Epithelial cell of esophagus (primary cell): ENCODE data around the gene CELF4.
A peak's percentile ranks its signal among the peaks of the same experiment; 100 is the strongest.

Experiments
- DNase-seq: peaks from one replicate; pipeline ENCODE4 v3.0.0; 2010; ENCODE audit warnings: low read depth
- H3K4me3 ChIP-seq: 2 replicates; pipeline ENCODE4 v1.5.1; 2011; ENCODE audit warnings: mild to moderate bottlenecking, low read length, control low read depth
- TF ChIP-seq, protein P1 (sequence below): IDR thresholded peaks from 2 replicates; pipeline ENCODE4 v1.5.1; 2011; ENCODE audit warnings: low read depth, mild to moderate bottlenecking, low read length, control low read depth, inconsistent platforms; ENCODE audit not compliant: insufficient read depth; ENCODE audit errors: missing control alignments

Gene CELF4

DNA sequence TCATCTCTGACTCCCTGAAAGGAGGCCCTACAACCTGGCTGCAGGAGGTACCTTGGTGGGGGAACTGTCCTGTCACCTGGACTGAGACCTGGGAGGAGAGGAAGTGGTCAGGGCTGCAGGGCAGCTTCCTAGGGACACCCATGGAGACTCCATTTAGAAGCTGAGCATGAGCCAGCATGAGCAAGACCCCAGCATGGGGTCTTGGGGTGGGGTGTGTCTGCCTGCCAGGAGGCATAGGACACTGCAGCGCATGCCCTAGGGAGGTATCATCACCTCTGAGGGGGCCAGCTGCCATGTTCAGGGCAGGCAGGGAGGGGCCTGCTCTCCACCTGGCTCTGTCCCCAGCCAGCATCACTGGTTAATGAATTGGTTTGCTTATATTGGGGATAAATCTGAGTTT, 249.7 kb downstream of the CELF4 start:
- H3K4me3 ChIP-seq = no peak overlapping the region
- no peak for DNase-seq
- TF ChIP-seq, protein P1, sequence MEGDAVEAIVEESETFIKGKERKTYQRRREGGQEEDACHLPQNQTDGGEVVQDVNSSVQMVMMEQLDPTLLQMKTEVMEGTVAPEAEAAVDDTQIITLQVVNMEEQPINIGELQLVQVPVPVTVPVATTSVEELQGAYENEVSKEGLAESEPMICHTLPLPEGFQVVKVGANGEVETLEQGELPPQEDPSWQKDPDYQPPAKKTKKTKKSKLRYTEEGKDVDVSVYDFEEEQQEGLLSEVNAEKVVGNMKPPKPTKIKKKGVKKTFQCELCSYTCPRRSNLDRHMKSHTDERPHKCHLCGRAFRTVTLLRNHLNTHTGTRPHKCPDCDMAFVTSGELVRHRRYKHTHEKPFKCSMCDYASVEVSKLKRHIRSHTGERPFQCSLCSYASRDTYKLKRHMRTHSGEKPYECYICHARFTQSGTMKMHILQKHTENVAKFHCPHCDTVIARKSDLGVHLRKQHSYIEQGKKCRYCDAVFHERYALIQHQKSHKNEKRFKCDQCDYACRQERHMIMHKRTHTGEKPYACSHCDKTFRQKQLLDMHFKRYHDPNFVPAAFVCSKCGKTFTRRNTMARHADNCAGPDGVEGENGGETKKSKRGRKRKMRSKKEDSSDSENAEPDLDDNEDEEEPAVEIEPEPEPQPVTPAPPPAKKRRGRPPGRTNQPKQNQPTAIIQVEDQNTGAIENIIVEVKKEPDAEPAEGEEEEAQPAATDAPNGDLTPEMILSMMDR = no peak

DNA sequence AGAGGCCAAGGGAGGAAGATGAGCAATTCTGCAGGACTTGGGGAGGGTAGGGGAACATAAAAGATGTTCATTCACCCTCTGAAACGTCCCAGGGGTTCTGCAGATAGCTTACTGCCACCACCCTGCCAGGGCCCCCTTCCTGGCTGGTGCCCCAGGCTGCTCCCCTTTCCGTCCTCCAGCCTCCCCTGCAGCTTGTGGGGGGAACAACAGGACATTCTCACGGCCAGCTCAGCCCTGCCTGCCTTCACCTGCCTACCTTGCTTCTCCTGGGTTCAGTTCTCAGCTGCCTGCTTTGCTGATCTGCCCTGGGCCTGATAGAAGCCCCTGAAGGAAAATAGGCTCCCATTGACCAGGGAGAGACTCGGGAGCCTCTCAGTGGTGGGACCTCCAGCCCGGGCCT, 251.1 kb downstream of the CELF4 start:
- TF ChIP-seq, protein P1 = no peak
- DNase-seq = no peak
- H3K4me3 ChIP-seq = no peak overlapping the region

DNA sequence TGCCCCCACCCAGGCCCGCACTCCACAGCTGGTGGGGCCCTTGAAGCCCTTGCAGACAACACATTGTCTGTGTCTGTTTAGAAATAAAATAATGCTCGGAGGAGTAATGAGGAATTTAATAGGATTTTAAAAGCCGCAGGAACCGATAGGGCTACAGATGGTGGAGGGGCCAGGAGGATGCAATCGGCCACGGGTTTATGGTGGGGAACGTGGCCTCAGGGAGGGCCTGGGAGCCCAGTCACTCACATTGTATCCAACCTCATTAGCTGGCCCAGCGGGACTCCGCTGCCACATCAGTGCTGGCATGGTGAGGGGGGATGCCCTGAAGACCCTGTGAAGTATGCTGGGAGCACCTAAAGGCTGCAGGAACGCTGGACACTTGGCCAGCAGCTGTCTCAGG, 252.0 kb downstream of the CELF4 start:
- no peak for DNase-seq
- TF ChIP-seq, protein P1 = no peak

DNA sequence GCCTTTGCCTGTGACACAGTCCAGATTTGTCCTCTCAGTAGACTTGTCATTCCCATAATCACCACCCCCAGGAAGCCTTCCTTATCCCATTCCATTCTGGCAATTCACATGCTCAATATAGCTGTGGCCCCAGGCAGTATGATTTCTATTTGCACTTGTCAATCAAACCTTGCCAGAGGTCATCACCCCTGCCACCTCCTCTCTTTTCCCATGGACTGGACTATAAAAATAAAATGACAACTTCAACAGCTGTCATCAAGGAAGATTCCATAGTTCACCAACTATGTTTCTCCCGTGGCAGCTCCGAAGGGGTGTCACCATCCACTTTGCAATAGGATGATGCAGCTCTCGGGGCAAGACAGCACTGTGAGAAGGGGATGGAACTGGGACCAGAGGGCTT, 255.7 kb downstream of the CELF4 start:
- DNase-seq = no peak
- H3K4me3 ChIP-seq = no peak overlapping the region
- TF ChIP-seq, protein P1 = no peak

More for the DNA sequence above, 252.0 kb downstream of the CELF4 start:
- no peak overlapping the region for H3K4me3 ChIP-seq

DNA sequence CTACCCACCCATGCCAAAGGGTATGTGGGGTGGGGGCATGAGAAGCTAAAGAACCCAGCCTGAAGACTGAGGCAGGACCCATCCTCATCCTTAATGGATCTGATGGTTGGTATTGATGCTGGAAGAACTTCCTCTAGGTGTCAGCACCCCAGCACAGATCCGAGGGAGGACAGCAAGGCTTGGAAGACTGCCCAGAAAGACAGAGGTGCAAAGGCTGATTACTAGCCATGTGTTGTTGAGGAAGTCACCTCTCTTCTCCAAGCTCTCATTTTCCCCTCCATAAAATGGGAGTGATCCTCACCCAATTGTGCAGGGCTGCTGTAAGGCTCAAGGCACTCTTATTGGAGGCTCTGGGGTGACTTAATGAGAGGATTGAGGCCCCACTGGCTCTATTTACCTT, 256.5 kb downstream of the CELF4 start:
- peak; percentile 7 for DNase-seq
- TF ChIP-seq, protein P1 = no peak
- no peak overlapping the region for H3K4me3 ChIP-seq

DNA sequence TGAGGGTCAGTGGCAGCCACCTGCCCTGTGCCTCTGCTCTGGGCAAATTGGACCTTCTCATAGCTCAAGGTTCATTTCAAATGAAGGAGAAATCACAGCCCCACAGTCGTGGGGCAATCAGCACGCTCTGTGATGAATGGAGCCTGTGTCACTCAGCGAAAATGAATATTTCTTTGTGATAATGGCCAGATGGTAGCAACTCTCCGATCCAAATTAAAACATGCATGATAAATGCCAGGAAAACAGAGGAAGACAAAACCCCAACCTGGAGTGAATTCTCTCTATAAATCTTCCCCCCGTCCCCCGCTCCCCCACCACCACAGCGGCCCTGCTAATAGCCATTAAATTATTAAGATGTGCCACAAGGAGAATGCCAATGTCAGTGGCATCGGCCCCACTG, 258.4 kb downstream of the CELF4 start:
- DNase-seq = no peak
- TF ChIP-seq, protein P1 = no peak
- H3K4me3 ChIP-seq = no peak overlapping the region

DNA sequence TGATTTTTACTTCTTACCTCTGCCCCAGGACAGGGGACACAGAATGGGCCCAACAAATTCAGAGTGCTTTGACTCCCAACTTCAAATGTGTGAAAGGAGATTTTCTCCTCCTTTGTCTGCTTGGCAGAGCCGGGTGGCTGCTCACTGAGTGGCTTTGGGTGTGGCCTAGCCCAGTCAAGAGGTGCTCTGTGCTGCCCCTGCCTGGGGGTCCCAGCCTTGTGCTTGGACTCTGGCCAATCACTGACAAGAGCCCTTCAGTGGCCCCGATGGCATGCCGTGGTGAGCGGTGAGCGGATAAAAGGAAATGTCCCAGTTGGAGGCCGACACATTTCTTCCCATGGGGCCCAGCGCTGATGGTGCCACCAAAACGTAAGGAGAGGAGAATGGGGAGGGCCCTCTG, 259.2 kb downstream of the CELF4 start:
- no peak for DNase-seq
- TF ChIP-seq, protein P1 = no peak
- H3K4me3 ChIP-seq = no peak overlapping the region
